Tibial artery (tissue), 4 donors: ENCODE results near the gene FAM110A.

ENCODE experiments used
- DNase-seq, 2 donors: peaks; one replicate each; pipeline ENCODE4 v3.0.0-alpha.2; 2019
- H3K27ac ChIP-seq, 2 donors: fragments of 200-600 bp; sonication (generic) in 1 of 2; 1 replicate in 1 of 2; 2 replicates in 1 of 2; pipeline ENCODE4 v1.5.1; 2018 to 2019; ENCODE audit warnings: mild to moderate bottlenecking in 1 of 2
- H3K27me3 ChIP-seq, 2 donors: fragments of 200-600 bp; sonication (generic) in 1 of 2; one replicate each; pipeline versions ENCODE4 v1.5.1 to v1.6.0; 2016 to 2019
- H3K36me3 ChIP-seq, 3 donors: fragments of 200-600 bp; sonication (generic) in 2 of 3; one replicate each; pipeline ENCODE4 v1.5.1; 2016 to 2019; ENCODE audit warnings: mild to moderate bottlenecking in 2 of 3
- H3K4me1 ChIP-seq, 4 donors: fragments of 200-600 bp; sonication (generic) in 2 of 4; 1 replicate in 3 of 4; 2 replicates in 1 of 4; pipeline ENCODE4 v1.5.1; 2016 to 2019
- H3K4me3 ChIP-seq, 2 donors: fragments of 200-600 bp; sonication (generic) in 1 of 2; 1 replicate in 1 of 2; 2 replicates in 1 of 2; pipeline ENCODE4 v1.5.1; 2018 to 2019; ENCODE audit warnings: mild to moderate bottlenecking in 2 of 2
- H3K9me3 ChIP-seq, 3 donors: fragments of 200-600 bp; sonication (generic) in 1 of 3; one replicate each; pipeline ENCODE4 v1.5.1; 2016 to 2019
- intact Hi-C: fragments of 100-400 bp; cut with DNase I; formaldehyde crosslinking; loops from one replicate; pipeline ENCODE4 v1.15.0; 2023; ENCODE audit warnings: low total_unique reads
- TF ChIP-seq, protein P1 (sequence below), 2 experiments: fragments of 200-600 bp in 1 of 2; fragments of 450-650 bp in 1 of 2; IDR thresholded peaks; one replicate each; pipeline ENCODE4 v1.5.1; 2017 to 2019; ENCODE audit warnings: antibody characterized with exemption in 2 of 2, mild to moderate bottlenecking in 1 of 2, moderate library complexity in 1 of 2

FAM110A gene

DNA sequence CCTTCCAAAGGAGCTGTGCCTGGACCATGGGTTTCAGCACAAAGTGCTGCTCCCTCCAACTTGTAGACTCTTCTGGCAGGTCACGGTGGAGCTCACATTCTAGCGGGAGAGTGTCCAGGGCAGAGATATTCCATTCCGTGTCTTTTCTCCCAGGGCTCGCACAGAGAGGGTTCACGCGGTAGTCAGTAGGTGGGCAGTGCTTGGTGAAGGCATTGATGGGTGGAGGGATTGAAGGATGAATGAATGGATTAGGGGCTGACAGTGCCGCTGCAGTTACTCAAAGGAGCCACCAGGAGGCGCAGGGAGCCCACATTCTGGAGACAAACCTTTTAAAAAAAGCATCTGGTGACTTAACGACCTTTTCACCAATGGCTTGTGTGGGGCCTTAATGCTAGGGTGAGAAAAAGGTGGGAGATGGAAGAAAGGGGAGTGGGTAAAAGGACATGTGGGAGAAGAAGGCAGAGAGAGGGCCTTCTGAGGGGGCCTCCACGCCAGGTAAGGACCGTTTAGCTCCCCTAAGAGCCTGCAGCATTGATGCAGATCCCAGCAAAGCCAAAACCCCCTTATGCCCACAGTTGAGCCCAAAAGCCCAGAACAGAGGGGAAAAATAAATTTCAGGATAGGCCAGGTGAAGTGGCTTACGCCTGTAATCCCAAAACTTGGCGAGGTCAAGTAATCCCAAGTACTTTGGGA, 17.5 kb upstream of the FAM110A start:
- peaks cover 0 to 3% (median 0%) of the 10 kb centered on the region in 4 donors for H3K4me1 ChIP-seq
- no peak overlapping the region for H3K27ac ChIP-seq
- intact Hi-C loops, result loop anchor here (2.0 to 5.0 kb wide), 2 partner anchors 143 to 291 kb away; no protein-coding TSS in a partner anchor
- no peaks in the 10 kb centered on the region for H3K36me3 ChIP-seq
- no peaks in the 10 kb centered on the region for H3K9me3 ChIP-seq
- TF ChIP-seq, protein P1, sequence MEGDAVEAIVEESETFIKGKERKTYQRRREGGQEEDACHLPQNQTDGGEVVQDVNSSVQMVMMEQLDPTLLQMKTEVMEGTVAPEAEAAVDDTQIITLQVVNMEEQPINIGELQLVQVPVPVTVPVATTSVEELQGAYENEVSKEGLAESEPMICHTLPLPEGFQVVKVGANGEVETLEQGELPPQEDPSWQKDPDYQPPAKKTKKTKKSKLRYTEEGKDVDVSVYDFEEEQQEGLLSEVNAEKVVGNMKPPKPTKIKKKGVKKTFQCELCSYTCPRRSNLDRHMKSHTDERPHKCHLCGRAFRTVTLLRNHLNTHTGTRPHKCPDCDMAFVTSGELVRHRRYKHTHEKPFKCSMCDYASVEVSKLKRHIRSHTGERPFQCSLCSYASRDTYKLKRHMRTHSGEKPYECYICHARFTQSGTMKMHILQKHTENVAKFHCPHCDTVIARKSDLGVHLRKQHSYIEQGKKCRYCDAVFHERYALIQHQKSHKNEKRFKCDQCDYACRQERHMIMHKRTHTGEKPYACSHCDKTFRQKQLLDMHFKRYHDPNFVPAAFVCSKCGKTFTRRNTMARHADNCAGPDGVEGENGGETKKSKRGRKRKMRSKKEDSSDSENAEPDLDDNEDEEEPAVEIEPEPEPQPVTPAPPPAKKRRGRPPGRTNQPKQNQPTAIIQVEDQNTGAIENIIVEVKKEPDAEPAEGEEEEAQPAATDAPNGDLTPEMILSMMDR (IDR thresholded peaks at IDR 0.05), result peak; percentile 95 to 98
- H3K27me3 ChIP-seq, result peaks cover 0 to 33% of the 10 kb centered on the region in 2 donors
- H3K4me3 ChIP-seq, result no peak overlapping the region
- DNase-seq, result peak; percentile 40 to 75

DNA sequence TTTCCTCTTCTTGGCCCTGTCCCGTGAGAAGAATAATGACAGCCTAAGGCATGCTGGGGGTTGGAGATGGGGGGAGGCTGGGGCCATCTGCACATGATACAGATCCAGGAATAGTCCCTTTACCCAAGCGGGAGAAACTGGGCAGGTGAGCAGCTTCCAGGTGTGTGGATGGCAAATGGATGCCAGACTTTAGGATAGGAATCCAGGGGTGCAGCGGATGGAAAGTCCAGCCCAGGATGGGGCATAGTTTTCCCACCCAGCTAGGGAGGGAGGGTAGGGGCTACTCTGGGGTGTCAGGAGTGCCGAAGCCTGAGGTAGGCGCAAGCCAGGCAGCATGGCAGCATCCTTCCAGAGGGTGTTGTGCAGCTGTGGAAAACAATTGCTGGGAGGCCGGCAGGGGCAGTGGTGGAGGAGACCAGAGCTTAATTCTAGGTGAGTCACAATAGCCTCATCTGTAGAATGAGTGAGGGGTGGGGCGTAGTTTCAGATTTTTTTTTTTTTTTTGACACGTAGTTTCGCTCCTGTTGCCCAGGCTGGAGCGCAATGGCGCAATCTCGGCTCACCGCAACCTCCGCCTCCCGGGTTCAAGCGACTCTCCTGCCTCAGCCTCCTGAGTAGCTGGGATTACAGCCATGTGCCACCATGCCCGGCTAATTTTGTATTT, 15.4 kb upstream of the FAM110A start:
- intact Hi-C loops, result loop anchor here (5.0 kb wide), 1 partner anchor 289 kb away; no protein-coding TSS in a partner anchor
- TF ChIP-seq, protein P1 (IDR thresholded peaks at IDR 0.05), result no peak

DNA sequence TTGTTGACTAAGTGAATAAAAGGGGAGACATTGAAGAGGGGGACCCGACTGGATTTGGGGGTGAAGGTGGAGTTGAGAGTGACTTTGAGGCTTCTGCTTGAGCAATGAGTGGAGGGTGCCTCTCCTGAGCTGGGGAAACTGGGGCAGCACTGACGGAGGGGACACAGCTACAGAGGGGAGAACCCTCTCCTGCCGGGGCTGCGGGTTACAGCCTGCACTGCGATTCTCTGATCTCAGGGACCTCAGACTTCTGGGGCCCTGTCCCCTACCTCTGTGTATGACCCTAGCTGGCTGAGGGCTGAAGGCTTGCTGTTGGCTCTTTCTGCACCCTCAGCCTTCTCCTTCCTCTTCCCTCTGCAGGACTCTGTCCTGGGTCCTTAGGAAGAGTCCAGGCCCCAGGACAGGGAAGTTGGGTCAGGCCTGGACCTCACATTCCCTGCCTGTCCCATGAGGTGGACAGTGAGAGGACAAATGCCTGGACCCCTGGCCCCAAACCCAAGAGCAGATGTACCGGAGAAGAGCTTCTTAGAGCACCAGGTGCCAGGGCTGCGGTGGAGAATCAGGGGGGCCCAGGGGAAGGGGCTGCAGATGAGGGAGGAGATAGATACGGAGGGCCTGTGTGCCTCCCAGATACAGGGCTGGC, 13.7 kb upstream of the FAM110A start:
- Histone ChIP-seq H3K4me3 (no peak overlapping the region), H3K36me3 (no peaks in the 10 kb centered on the region), H3K27me3 (peaks cover 0 to 15% of the 10 kb centered on the region in 2 donors), H3K9me3 (no peaks in the 10 kb centered on the region), H3K27ac (no peak overlapping the region), H3K4me1 (peaks cover 0 to 3% (median 0%) of the 10 kb centered on the region in 4 donors)
- DNase-seq, result peak in 1 of 2 donors; percentile 53
- TF ChIP-seq, protein P1 (IDR thresholded peaks at IDR 0.05), result no peak
- intact Hi-C loops, result loop anchor here (5.0 kb wide), 1 partner anchor 288 kb away; no protein-coding TSS in a partner anchor

More for the DNA sequence above, 15.4 kb upstream of the FAM110A start:
- no peak for DNase-seq
- Histone ChIP-seq H3K27ac (no peak overlapping the region), H3K4me1 (peaks cover 0 to 3% (median 0%) of the 10 kb centered on the region in 4 donors), H3K36me3 (no peaks in the 10 kb centered on the region), H3K4me3 (no peak overlapping the region), H3K9me3 (no peaks in the 10 kb centered on the region), H3K27me3 (peaks cover 0 to 27% of the 10 kb centered on the region in 2 donors)

DNA sequence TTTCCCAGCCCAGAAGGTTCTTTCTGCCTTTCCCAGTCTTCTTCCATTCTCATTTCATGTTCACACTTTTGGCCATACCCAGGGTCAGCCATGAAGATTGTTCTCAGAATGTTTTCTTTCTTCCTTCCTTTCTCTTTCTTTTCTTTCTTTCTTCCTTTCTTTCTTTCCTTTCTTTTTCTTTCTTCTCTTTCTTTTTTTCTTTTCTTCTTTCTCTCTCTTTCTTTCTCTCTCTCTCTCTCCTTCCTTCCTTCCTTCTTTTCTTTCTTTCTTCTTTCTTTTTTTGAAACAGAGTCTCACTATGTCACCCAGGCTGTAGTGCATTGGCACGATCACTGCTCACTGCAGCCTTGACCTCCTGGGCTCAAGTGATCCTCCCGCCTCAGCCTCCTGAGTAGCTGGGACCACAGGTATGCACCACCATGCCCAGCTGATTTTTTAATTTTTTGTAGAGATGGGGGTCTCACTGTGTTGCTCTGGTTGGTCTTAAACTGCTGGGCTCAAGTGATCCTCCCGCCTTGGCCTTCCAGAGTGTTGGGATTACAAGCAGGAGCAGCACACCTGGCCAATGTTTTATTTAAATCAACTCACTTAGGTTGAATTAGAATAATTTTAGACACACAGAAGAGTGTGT, 13.1 kb upstream of the FAM110A start:
- intact Hi-C loops, result no loop called here
- Histone ChIP-seq H3K27ac (no peak overlapping the region), H3K4me3 (no peak overlapping the region), H3K36me3 (no peaks in the 10 kb centered on the region), H3K4me1 (peaks cover 0 to 3% (median 0%) of the 10 kb centered on the region in 4 donors), H3K9me3 (no peaks in the 10 kb centered on the region), H3K27me3 (peaks cover 0 to 10% of the 10 kb centered on the region in 2 donors)
- TF ChIP-seq, protein P1 (IDR thresholded peaks at IDR 0.05), result no peak
- DNase-seq, result peak in 1 of 2 donors; percentile 10

DNA sequence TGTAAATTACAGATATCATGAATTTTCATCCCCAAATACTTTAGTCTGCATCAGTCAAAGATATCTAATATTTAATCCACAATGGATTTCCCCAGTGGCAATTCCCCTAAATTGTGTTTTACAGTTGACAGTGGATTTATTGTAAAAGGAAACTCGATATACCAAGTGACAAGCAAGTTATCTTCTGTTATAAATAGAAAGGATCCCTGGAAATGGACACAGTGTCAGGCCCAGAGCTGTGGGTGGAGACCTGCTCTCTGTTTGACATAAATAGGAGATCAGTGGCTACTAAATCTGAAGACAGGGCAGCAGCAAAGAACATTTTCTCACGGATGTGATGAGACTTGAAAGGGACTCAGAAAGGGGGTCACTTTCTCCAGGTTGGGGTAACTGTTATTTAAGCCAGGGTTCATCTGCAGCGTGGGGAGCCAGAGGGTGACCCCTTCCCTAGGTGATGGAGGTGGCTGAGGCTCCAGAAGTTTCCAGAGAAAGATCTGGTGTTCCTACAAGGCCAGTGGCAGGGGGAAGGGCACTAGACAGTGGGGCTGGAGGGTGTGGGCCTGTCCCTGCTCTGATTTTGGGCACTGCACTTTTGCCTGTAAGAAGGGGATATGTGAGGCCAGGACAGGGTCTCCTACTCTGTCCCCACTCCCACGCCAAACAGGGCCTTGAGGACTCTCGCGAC, 12.3 kb upstream of the FAM110A start:
- TF ChIP-seq, protein P1 (IDR thresholded peaks at IDR 0.05), result no peak
- peaks cover 0 to 3% of the 10 kb centered on the region in 2 donors for H3K27me3 ChIP-seq
- H3K4me1 ChIP-seq, result peaks cover 0 to 3% (median 0%) of the 10 kb centered on the region in 4 donors
- no peaks in the 10 kb centered on the region for H3K9me3 ChIP-seq
- intact Hi-C loops, result no loop called here
- no peak overlapping the region for H3K27ac ChIP-seq
- no peaks in the 10 kb centered on the region for H3K36me3 ChIP-seq
- DNase-seq, result no peak
- H3K4me3 ChIP-seq, result no peak overlapping the region
